NCI-H748 (cell line): Measurements from ENCODE around the gene VSTM1.

Experiments used
- DNase-seq: peaks from one replicate; lab custom pipeline; 2025; ENCODE audit not compliant: unreplicated experiment; lab: John Stamatoyannopoulos, UW

The VSTM1 gene

GRCh38 chr19:54013866-54014265 lies 49.8 kb downstream of the VSTM1 start:
- no peak for DNase-seq

DNA sequence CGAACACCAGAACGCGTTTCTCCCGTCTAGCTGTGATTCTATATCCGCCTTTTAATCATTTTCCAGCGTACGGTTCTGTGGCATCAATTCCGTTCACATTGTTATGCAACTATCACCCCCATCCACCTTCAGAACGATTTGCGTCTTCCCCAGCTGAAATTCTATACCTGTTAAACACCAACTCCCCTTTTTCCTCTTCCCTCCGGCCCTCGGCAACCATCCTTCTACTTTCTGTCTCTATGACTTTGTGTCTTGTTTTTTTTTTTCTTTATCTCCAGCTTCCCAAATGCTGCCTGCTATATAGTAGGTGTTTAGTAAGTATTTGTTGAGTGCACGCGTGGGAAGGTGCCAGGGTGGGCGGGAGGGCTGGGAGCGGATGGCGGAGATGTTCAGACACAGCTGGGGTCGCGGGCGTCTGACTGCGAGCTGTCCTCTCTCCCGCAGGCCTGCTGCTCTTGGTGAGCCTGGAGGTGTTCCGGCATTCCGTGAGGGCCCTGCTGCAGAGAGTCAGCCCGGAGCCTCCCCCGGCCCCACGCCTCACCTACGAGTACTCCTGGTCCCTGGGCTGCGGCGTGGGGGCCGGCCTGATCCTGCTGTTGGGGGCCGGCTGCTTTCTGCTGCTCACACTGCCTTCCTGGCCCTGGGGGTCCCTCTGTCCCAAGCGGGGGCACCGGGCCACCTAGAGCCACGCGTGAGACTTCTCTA lies 52.0 kb downstream of the VSTM1 start:
- no peak for DNase-seq

DNA sequence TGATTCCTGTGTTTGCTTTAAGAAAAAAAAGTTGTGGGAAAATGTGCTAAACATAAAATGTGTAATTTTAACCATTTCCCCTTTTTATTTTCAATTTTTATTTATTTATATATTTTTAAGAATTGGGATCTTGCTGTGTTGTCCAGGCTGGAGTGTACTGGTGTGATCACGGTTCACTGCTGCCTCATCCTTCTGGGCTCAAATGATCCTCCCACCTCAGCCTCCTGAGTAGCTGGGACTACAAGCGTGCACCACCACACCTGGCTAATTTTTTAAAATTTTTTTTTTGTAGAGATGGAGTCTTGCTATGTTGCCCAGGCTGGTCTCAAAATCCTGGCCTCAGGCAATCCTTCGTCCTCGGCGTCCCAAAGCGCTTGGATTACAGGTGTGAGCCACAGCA lies 53.2 kb downstream of the VSTM1 start:
- no peak for DNase-seq

DNA sequence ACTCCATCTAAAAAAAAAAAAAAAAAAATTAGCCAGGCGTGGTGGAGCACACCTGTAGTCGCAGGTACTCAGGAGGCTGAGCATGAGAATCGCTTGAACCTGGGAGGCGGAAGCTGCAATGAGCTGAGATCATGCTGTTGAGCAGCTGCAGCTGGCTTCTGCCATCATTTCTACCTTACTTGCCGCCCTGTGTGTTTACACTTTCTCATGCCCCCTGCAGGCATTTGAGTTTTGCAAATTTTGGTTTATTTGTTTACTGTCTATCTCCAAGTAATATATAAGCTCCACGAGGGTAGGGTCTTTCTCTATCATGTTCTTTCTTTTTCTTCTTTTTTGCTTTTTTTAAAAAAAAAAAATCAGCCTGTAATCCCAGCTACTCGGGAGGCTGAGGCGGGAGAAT lies 54.3 kb downstream of the VSTM1 start:
- no peak for DNase-seq

DNA sequence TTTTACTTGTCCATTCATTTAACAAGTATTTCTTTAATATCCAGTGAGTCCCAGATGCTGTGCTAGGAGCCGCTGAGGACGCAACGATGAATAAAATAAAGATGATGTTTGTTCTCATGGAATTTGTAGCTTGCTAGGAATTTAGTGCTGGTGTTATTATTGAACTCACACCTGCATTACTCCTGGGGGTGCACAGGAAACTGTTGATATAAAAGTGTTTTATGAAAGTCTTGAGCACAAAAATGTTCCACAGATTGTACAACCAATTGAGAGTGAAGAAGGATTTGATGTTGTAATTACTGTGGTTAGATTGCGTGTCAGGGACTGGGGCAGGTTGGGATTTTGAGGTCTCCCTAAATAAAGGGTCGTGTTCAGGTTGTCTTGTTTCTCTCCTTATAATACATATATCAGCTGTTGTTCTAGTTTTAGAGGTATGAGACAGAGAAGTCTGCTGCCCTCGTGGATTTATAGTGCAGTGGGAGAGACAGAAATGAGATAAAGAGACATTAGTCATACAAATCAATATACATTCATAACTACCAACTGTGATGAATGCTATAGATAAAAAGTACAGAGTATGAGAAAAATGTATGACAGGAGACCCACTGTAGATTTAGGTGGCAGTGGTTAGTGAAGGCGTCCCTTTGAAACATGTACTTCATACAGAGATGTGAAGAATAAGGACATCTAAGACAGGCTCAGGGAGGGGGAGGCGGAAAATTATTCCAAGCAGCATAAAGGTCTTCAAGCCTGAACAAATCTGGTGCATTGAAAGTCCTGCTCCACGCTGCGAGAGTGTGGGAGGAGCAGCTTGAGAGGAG lies 61.0 kb downstream of the VSTM1 start:
- DNase-seq: no peak

GRCh38 chr19:54001496-54001895 lies 62.2 kb downstream of the VSTM1 start:
- DNase-seq: no peak

DNA sequence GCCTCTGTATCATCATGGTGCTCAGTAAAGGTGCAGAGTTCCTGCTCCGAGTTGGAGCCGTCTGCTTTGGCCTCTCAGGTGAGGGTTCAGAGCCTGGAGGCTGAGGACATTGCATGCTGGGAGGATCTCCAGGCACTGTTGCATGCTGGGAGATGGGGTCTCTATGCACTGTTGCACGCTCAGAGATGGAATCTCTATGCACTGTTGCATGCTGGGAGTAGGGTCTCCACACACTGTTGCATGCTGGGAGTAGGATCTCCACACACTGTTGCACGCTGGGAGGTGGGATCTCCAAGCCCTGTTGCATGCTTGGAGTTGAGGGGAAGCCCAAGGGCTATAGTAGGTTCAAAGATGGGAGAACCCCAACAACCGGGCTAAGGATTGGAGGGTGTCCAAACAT lies 64.0 kb downstream of the VSTM1 start:
- no peak for DNase-seq

- no peak for DNase-seq
These were observed 65.5 kb downstream of the VSTM1 start for GRCh38 chr19:53998223-53998622.

- DNase-seq: no peak
These were observed 68.9 kb downstream of the VSTM1 start for GRCh38 chr19:53994811-53995210.

DNA sequence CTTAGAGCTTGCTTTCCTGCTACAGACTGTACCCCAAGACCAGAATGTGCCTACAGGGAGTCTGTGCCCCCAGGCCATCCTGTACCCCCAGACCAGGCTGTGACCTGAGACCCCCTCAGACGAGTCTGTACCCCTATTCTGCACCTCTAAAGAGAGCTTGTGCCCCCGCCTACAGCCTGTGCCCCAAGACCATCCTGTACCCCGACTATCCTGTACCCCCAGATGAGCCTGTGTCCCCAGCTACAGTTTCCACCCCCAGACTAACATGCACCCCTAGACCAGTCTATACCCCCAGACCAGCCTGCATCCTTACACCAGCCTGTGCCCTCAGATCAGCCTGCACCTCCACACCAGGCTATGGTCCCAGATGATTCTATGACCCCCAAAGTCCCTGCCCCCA lies 70.2 kb downstream of the VSTM1 start:
- DNase-seq: no peak

DNA sequence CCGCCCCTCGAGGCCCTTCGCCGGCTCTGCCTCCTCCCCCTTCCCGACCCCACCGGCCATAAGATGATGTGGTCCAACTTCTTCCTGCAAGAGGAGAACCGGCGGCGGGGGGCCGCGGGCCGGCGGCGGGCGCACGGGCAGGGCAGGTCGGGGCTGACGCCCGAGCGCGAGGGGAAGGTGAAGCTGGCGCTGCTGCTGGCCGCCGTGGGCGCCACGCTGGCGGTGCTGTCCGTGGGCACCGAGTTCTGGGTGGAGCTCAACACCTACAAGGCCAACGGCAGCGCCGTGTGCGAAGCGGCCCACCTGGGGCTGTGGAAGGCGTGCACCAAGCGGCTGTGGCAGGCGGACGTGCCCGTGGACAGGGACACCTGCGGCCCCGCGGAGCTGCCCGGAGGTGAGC lies 70.9 kb downstream of the VSTM1 start:
- no peak for DNase-seq

DNA sequence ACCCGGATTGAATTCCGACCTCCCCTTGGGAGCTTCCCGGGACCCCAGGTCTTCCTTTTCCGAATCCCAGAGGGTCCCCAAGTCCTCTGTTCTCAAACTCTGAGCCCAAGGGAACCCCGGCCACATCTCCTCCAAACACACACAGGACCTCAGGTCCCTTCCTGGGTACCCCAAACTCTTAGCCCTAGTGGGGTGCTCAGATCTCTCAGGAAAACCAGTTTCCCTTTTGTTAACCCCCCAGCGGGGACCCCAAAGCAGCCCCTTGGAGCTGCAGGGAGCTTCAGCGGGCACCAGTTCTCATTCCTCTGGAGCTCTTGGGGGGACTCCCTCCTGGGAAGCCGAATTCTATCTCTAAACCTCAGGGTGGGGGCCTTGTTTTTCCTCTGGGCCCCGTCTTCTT lies 71.5 kb downstream of the VSTM1 start:
- DNase-seq: no peak

DNA sequence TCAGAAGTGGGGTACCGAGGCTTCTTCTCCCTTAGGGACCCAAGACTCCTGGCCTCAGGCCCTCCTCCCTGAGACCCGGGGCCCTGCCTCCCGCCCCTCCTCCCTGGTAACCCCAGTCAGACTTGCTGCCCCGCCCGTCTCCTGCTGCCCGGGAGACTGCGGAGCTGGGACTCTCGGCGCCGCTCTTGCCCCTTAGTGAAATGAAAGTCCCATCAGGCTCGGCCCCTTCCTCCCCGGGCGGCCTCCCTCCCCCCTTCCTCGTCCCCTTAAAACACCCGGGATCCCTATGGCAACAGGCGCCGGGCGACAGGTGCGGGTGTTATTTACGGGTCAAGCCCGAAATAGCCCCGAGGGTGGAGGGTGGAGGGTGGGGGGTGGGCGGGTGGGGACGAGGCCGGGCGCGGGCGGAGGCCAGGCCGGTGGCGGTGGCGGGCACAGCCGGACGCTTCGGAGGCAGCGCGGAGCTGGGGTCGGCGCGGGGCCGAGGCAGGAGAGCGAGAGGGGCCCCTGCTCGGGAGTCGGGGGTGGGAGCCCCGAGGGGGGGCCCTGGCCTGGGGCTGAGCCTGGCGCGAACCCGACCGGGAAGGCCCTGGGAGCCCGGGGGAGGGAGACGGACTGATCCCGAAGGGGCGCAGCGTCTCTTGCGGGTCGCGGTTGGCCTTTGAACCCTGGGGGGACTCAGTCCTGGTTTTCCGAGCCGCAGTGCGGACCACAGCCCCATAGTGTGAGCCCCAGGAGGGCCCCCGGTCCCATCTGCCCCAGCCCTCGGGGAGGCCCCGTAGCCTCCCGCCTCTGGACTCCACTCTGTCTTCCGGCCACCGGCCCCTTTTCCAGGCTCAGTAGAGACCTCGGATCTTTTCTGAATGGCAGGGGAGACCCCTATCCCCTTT lies 72.2 kb downstream of the VSTM1 start, which contains the start of gene CACNG6:
CACNG6 (plus strand) TSS at position 414 of the 890 bp plus-strand sequence. CDS start 1,241 bp downstream, outside the sequence.
- peak; percentile 78 for DNase-seq
